Tibial nerve (tissue), 4 donors: Measurements from ENCODE around the gene HSPB9. TPM values are rescaled to one million over a fixed set of nuclear protein-coding genes. Genes with fewer than 3 reads are reported as not detected.
A peak's percentile ranks its signal among the peaks of the same experiment; 100 is the strongest.

Source experiments
- DNase-seq, 2 donors: peaks; one replicate each; pipeline ENCODE4 v3.0.0-alpha.2; 2019; ENCODE audit warnings: low spot score in 2 of 2
- H3K27ac ChIP-seq, 4 donors: fragments of 200-600 bp; sonication (generic) in 3 of 4; one replicate each; pipeline ENCODE4 v1.5.1; 2017 to 2019; ENCODE audit warnings: mild to moderate bottlenecking in 1 of 4
- H3K27me3 ChIP-seq, 2 donors: fragments of 200-600 bp; sonication (generic) in 1 of 2; one replicate each; pipeline versions ENCODE4 v1.5.1 to v1.6.0; 2017 to 2019
- H3K36me3 ChIP-seq, 3 donors: fragments of 200-600 bp; sonication (generic); one replicate each; pipeline ENCODE4 v1.5.1; 2018 to 2019
- H3K4me1 ChIP-seq, 4 donors: fragments of 200-600 bp; sonication (generic) in 3 of 4; one replicate each; pipeline ENCODE4 v1.5.1; 2017 to 2019
- H3K4me3 ChIP-seq, 4 donors: fragments of 200-600 bp; sonication (generic) in 3 of 4; one replicate each; pipeline ENCODE4 v1.5.1; 2017 to 2019; ENCODE audit warnings: mild to moderate bottlenecking in 1 of 4, moderate library complexity in 1 of 4
- H3K9me3 ChIP-seq, 4 donors: fragments of 200-600 bp; sonication (generic) in 3 of 4; one replicate each; pipeline ENCODE4 v1.5.1; 2017 to 2019
- EP300 ChIP-seq, 2 donors: sonication (generic); formaldehyde crosslinking; IDR thresholded peaks; one replicate each; pipeline ENCODE4 v1.6.1; 2017; ENCODE audit warnings: antibody characterized with exemption in 2 of 2, mild to moderate bottlenecking in 1 of 2
- POLR2A ChIP-seq, 2 donors: fragments of 450-650 bp; IDR thresholded peaks; one replicate each; pipeline ENCODE4 v1.6.1; 2017; ENCODE audit warnings: antibody characterized with exemption in 2 of 2, mild to moderate bottlenecking in 2 of 2, moderate library complexity in 2 of 2
- WGBS, 2 donors: methylation state at CpG; one replicate each; pipeline ENCODE4 v1.1.5; 2018; 5-methylcytosine and 5-hydroxymethylcytosine counted together
- total RNA-seq, 4 donors: library from RNA; depleted of rRNA; stranded (reverse); fragments of >200 nt; gene quantifications; one replicate each; pipeline ENCODE4 v1.1.0, GENCODE V29; 2016
- TF ChIP-seq, protein P1 (sequence below), 5 experiments: fragments of 200-600 bp in 3 of 5; fragments of 450-650 bp in 2 of 5; sonication (generic) in 3 of 5; IDR thresholded peaks; one replicate each; pipeline ENCODE4 v1.5.1; 2016 to 2019; ENCODE audit warnings: antibody characterized with exemption in 5 of 5, mild to moderate bottlenecking in 3 of 5, moderate library complexity in 2 of 5

The HSPB9 gene
- total RNA-seq, 4 donors from 2014 or later, result 0.22 TPM; not detected in 3

DNA sequence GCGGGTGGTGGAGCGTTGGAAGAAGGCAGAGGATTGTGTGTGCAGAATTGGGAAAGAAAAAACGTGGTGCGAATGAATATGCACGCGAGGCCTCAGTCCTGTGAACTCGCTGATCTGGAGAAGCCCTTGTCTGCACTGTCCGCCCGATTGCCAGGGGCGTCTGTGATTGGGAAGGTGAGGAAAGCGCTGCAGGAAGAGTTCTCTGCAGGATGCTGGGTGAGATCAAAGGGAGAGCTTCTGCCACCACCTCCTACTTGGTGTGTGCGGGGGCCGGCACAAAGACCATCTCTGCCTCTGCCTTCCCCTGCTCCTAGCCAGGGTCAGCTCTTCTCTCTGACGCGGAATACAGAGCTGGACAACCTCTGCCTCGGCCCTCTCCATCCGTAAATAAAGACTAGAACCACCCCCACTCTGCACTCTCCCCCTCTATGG lies 33.0 kb downstream of the HSPB9 start:
- no peak for DNase-seq
- Histone ChIP-seq H3K27me3 (no peaks in the 10 kb centered on the region), H3K4me3 (peak overlapping the region; percentile 34 to 93 (median 74)), H3K27ac (peak overlapping the region in 2 of 4 donors; percentile 69 to 89), H3K4me1 (peaks cover 0 to 41% (median 23%) of the 10 kb centered on the region in 4 donors), H3K9me3 (peaks cover 0 to 8% (median 0%) of the 10 kb centered on the region in 4 donors), H3K36me3 (peaks cover 0 to 12% (median 0%) of the 10 kb centered on the region in 3 donors)
- no peak for TF ChIP-seq EP300 (IDR thresholded peaks at IDR 0.05)
- no peak for TF ChIP-seq POLR2A (IDR thresholded peaks at IDR 0.05)
- TF ChIP-seq, protein P1, sequence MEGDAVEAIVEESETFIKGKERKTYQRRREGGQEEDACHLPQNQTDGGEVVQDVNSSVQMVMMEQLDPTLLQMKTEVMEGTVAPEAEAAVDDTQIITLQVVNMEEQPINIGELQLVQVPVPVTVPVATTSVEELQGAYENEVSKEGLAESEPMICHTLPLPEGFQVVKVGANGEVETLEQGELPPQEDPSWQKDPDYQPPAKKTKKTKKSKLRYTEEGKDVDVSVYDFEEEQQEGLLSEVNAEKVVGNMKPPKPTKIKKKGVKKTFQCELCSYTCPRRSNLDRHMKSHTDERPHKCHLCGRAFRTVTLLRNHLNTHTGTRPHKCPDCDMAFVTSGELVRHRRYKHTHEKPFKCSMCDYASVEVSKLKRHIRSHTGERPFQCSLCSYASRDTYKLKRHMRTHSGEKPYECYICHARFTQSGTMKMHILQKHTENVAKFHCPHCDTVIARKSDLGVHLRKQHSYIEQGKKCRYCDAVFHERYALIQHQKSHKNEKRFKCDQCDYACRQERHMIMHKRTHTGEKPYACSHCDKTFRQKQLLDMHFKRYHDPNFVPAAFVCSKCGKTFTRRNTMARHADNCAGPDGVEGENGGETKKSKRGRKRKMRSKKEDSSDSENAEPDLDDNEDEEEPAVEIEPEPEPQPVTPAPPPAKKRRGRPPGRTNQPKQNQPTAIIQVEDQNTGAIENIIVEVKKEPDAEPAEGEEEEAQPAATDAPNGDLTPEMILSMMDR (IDR thresholded peaks at IDR 0.05), result no peak
- WGBS, 2 donors, result 27% methylated on average over 17 of the region's 17 CpGs

DNA sequence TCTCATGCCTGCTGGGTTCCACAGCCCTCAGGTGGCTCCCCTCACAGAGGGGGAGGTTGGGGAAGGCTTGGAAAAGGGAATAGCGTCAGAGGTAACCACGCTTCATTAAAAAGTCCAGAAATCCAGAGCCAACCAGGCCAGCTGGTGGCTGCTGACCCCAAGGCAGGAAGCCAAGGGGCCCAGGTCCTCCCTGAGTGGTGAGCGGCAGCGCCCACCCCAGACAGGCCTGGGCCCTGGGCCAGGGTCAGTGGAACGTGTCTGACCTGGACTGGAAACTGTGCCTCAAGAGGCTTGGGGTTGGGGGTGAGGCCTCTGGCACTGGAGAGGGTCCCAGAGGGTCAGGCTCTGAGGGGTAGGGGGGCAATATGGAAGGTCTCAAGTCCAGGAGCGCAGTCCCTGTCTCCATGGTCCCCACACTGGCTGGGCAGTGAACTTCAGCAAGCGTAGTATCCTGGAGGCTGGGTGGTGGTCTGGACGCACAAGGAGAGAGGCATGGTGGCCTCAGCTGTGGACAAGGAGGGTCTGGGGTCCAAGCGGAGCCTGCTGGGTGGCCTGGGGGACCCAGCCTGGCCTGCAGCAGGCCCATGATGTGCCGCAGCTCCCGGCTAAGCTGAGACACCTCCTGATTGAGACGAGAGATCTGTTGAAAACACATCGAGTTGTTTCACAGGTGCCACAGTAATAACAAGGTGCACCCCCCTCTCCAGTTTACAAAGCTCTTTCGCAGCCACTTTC lies 37.4 kb downstream of the HSPB9 start:
- TF ChIP-seq EP300 (IDR thresholded peaks at IDR 0.05), result no peak
- no peak for TF ChIP-seq POLR2A (IDR thresholded peaks at IDR 0.05)
- TF ChIP-seq, protein P1 (IDR thresholded peaks at IDR 0.05), result no peak
- WGBS, 2 donors, result 73% methylated on average over 14 of the region's 14 CpGs
- Histone ChIP-seq H3K27ac (no peak overlapping the region), H3K27me3 (no peaks in the 10 kb centered on the region), H3K4me3 (no peak overlapping the region), H3K4me1 (peaks cover 0 to 6% (median 0%) of the 10 kb centered on the region in 4 donors), H3K9me3 (peaks cover 0 to 8% (median 0%) of the 10 kb centered on the region in 4 donors), H3K36me3 (no peaks in the 10 kb centered on the region)
- DNase-seq, result no peak

DNA sequence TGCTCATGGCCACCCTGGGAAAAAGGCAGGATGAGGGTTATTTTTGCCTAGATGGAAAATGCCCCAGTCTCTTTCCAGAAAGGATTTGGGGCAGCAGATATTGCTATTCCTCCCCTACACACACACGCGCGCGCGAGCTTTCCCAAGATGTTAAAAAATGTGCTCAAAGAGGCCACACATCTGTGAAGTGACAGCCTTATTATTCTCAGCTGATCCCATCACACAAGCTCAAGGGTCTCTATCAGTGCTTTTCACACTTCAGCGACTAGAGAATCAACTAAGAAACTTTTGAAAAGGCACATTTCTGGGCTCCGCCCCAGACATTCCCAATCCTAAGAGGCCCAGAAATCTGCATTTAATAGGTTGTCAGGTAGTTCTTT lies 37.9 kb downstream of the HSPB9 start:
- Histone ChIP-seq H3K36me3 (no peaks in the 10 kb centered on the region), H3K27ac (no peak overlapping the region), H3K27me3 (no peaks in the 10 kb centered on the region), H3K4me3 (no peak overlapping the region), H3K9me3 (peaks cover 0 to 6% (median 0%) of the 10 kb centered on the region in 4 donors), H3K4me1 (peaks cover 0 to 2% (median 0%) of the 10 kb centered on the region in 4 donors)
- TF ChIP-seq POLR2A (IDR thresholded peaks at IDR 0.05), result no peak
- TF ChIP-seq EP300 (IDR thresholded peaks at IDR 0.05), result no peak
- TF ChIP-seq, protein P1 (IDR thresholded peaks at IDR 0.05), result no peak
- no peak for DNase-seq
- WGBS, 2 donors, result 93% methylated on average over 7 of the region's 7 CpGs

DNA sequence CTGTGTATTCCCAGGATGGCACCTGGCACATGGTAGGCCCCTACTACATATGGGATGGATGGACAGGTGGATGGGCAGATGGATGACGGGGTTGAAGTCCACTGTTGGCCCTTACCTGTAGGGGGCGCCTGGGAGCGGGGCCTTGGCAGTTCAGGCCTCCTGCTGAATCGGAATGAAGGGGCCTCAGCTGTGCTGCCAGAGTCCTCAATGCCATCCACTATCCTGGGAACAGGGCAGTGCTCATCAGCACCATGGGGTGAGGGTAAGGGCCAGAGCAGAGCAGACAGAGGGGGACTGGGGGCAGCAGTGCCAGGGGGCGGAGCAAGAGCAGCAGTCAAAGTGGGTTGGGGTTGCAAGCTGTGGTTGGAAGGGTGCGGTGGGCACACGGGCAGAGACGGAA lies 40.5 kb downstream of the HSPB9 start:
- H3K27me3 ChIP-seq, result no peaks in the 10 kb centered on the region
- H3K4me3 ChIP-seq, result no peak overlapping the region
- WGBS, 2 donors, result 49 to 52% methylated on average over 8 of the region's 8 CpGs
- H3K27ac ChIP-seq, result no peak overlapping the region
- DNase-seq, result no peak
- no peaks in the 10 kb centered on the region for H3K4me1 ChIP-seq
- no peaks in the 10 kb centered on the region for H3K36me3 ChIP-seq
- H3K9me3 ChIP-seq, result no peaks in the 10 kb centered on the region
- TF ChIP-seq POLR2A (IDR thresholded peaks at IDR 0.05) (no peak), EP300 (IDR thresholded peaks at IDR 0.05) (no peak)
- TF ChIP-seq, protein P1 (IDR thresholded peaks at IDR 0.05), result no peak

DNA sequence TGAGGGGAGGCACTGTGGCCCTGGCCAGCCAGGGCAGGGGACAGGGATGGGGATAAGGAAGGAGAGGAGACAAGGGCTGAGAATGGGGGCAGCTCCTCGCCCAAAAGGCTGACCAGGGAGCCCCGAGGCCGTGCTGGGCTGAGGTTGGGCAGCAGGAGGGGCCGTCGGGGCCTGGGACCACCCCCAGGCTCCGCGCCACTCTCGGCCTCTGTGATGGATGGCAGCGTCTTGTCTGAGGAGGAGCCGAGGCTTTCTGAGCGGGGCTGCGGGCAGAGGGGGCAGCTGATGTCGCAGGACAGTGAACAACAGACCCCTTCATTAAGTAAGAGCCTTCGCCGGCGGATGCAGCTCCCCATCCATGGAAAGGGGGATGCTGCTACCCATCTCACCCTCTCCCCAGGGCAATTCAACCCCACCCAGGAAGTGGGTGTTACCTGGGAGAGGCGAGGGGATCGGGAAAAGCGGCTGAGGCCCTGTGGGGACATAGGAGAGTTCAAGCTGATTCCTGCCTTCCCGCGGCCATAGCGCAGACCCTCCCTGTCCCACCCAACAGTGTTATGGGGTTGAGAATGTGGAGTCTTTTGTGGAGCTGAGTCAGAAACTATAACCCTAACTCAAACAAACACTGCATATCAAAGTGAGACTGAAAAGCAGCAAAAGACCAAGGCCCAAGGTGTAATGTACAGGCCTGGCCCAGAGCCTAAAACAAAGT lies 41.2 kb downstream of the HSPB9 start:
- 36 to 48% methylated on average over 22 of the region's 22 CpGs for WGBS, 2 donors
- no peak for DNase-seq
- Histone ChIP-seq H3K9me3 (no peaks in the 10 kb centered on the region), H3K36me3 (no peaks in the 10 kb centered on the region), H3K27me3 (no peaks in the 10 kb centered on the region), H3K27ac (no peak overlapping the region), H3K4me1 (no peaks in the 10 kb centered on the region), H3K4me3 (no peak overlapping the region)
- TF ChIP-seq EP300 (IDR thresholded peaks at IDR 0.05), result no peak
- no peak for TF ChIP-seq POLR2A (IDR thresholded peaks at IDR 0.05)
- TF ChIP-seq, protein P1 (IDR thresholded peaks at IDR 0.05), result no peak
